ENCODE data around the gene GRIN3B. TPM values are rescaled to one million over a fixed set of nuclear protein-coding genes. Genes with fewer than 3 reads are reported as not detected.

Gene GRIN3B
- total and polyA plus RNA-seq, 9 of the 15 experiments (the other 6 are each of a cell fraction or from before 2014, with no cell fraction given) = 0.06 to 0.95 (median 0.19) TPM; not detected in 6

DNA sequence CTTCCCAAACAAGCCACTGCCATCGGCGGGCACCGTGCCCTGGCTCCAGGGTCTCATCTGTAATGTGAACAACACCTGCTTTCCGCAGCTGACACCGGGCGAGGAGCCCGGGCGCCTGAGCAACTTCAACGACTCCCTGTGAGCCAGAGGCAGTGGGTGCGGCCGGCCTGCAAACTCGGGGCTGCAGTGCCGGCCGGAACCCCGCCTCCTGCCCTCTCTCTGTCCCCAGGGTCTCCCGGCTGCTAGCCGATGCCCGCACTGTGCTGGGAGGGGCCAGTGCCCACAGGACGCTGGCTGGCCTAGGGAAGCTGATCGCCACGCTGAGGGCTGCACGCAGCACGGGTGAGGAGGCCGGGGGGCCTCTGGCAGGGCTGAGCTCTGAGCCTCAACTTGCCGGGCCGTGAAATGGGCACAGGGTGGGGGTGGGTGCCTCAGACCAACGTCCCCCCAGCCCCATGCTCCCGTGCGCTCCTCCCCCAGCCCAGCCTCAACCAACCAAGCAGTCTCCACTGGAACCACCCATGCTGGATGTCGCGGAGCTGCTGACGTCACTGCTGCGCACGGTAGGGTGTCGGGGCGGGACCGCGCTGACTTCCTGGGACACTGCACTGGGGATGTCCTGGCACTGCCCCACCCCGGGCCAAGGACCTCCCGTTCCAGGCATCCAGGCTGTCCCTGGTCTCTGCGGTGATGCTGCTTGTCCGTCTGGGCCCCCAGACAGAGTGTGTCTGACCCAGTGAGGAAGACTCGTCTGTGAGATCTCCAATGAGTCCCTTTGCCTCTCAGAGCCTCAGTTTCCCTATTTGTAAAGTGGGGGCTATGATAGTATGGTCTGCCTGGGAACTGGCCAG is 41.8 kb downstream of the GRIN3B start (continued):
- TF ChIP-seq, protein P1, sequence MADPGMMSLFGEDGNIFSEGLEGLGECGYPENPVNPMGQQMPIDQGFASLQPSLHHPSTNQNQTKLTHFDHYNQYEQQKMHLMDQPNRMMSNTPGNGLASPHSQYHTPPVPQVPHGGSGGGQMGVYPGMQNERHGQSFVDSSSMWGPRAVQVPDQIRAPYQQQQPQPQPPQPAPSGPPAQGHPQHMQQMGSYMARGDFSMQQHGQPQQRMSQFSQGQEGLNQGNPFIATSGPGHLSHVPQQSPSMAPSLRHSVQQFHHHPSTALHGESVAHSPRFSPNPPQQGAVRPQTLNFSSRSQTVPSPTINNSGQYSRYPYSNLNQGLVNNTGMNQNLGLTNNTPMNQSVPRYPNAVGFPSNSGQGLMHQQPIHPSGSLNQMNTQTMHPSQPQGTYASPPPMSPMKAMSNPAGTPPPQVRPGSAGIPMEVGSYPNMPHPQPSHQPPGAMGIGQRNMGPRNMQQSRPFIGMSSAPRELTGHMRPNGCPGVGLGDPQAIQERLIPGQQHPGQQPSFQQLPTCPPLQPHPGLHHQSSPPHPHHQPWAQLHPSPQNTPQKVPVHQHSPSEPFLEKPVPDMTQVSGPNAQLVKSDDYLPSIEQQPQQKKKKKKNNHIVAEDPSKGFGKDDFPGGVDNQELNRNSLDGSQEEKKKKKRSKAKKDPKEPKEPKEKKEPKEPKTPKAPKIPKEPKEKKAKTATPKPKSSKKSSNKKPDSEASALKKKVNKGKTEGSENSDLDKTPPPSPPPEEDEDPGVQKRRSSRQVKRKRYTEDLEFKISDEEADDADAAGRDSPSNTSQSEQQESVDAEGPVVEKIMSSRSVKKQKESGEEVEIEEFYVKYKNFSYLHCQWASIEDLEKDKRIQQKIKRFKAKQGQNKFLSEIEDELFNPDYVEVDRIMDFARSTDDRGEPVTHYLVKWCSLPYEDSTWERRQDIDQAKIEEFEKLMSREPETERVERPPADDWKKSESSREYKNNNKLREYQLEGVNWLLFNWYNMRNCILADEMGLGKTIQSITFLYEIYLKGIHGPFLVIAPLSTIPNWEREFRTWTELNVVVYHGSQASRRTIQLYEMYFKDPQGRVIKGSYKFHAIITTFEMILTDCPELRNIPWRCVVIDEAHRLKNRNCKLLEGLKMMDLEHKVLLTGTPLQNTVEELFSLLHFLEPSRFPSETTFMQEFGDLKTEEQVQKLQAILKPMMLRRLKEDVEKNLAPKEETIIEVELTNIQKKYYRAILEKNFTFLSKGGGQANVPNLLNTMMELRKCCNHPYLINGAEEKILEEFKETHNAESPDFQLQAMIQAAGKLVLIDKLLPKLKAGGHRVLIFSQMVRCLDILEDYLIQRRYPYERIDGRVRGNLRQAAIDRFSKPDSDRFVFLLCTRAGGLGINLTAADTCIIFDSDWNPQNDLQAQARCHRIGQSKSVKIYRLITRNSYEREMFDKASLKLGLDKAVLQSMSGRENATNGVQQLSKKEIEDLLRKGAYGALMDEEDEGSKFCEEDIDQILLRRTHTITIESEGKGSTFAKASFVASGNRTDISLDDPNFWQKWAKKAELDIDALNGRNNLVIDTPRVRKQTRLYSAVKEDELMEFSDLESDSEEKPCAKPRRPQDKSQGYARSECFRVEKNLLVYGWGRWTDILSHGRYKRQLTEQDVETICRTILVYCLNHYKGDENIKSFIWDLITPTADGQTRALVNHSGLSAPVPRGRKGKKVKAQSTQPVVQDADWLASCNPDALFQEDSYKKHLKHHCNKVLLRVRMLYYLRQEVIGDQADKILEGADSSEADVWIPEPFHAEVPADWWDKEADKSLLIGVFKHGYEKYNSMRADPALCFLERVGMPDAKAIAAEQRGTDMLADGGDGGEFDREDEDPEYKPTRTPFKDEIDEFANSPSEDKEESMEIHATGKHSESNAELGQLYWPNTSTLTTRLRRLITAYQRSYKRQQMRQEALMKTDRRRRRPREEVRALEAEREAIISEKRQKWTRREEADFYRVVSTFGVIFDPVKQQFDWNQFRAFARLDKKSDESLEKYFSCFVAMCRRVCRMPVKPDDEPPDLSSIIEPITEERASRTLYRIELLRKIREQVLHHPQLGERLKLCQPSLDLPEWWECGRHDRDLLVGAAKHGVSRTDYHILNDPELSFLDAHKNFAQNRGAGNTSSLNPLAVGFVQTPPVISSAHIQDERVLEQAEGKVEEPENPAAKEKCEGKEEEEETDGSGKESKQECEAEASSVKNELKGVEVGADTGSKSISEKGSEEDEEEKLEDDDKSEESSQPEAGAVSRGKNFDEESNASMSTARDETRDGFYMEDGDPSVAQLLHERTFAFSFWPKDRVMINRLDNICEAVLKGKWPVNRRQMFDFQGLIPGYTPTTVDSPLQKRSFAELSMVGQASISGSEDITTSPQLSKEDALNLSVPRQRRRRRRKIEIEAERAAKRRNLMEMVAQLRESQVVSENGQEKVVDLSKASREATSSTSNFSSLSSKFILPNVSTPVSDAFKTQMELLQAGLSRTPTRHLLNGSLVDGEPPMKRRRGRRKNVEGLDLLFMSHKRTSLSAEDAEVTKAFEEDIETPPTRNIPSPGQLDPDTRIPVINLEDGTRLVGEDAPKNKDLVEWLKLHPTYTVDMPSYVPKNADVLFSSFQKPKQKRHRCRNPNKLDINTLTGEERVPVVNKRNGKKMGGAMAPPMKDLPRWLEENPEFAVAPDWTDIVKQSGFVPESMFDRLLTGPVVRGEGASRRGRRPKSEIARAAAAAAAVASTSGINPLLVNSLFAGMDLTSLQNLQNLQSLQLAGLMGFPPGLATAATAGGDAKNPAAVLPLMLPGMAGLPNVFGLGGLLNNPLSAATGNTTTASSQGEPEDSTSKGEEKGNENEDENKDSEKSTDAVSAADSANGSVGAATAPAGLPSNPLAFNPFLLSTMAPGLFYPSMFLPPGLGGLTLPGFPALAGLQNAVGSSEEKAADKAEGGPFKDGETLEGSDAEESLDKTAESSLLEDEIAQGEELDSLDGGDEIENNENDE (IDR thresholded peaks at IDR 0.05; ENCODE audit: low read depth, low read length) = no peak
- TF ChIP-seq MTF1 (CRISPR knock-in tag; IDR thresholded peaks at IDR 0.05; ENCODE audit: borderline replicate concordance) = no peak
- TF ChIP-seq ESRRA (IDR thresholded peaks at IDR 0.05; ENCODE audit: borderline replicate concordance, low read depth) = peak; percentile 43; the same call in 1 of the 2 replicates
- TF ChIP-seq TOE1 (IDR thresholded peaks at IDR 0.05; ENCODE audit: borderline replicate concordance) = peak; percentile 52; the same call in 1 of the 2 replicates
- TF ChIP-seq TOE1 (CRISPR knock-in tag; IDR thresholded peaks at IDR 0.05; ENCODE audit: borderline replicate concordance, low read depth) = no peak
- TF ChIP-seq, protein P2, sequence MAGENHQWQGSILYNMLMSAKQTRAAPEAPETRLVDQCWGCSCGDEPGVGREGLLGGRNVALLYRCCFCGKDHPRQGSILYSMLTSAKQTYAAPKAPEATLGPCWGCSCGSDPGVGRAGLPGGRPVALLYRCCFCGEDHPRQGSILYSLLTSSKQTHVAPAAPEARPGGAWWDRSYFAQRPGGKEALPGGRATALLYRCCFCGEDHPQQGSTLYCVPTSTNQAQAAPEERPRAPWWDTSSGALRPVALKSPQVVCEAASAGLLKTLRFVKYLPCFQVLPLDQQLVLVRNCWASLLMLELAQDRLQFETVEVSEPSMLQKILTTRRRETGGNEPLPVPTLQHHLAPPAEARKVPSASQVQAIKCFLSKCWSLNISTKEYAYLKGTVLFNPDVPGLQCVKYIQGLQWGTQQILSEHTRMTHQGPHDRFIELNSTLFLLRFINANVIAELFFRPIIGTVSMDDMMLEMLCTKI (IDR thresholded peaks at IDR 0.05; ENCODE audit: partially characterized antibody) = no peak

Data from K562 (cell line).